Suprapubic skin (tissue), 4 donors: ENCODE results near the gene PRR35. TPM values are rescaled to one million over a fixed set of nuclear protein-coding genes. Genes with fewer than 3 reads are reported as not detected.

Experiments
- DNase-seq, 2 donors: peaks; one replicate each; pipeline ENCODE4 v3.0.0-alpha.2; 2019; ENCODE audit warnings: low spot score in 2 of 2
- H3K27ac ChIP-seq: fragments of 200-600 bp; sonication (generic); one replicate; pipeline ENCODE4 v1.5.1; 2019
- H3K27me3 ChIP-seq: fragments of 200-600 bp; sonication (generic); one replicate; pipeline ENCODE4 v1.5.1; 2019
- H3K36me3 ChIP-seq: fragments of 200-600 bp; sonication (generic); one replicate; pipeline ENCODE4 v1.5.1; 2019
- H3K4me1 ChIP-seq: fragments of 200-600 bp; sonication (generic); one replicate; pipeline ENCODE4 v1.5.1; 2019
- H3K4me3 ChIP-seq: fragments of 200-600 bp; sonication (generic); one replicate; pipeline ENCODE4 v1.5.1; 2019; ENCODE audit warnings: mild to moderate bottlenecking
- H3K9me3 ChIP-seq: fragments of 200-600 bp; sonication (generic); one replicate; pipeline ENCODE4 v1.5.1; 2019
- EP300 ChIP-seq: sonication (generic); formaldehyde crosslinking; IDR thresholded peaks from one replicate; pipeline ENCODE4 v1.6.1; 2017; ENCODE audit warnings: antibody characterized with exemption
- POLR2A ChIP-seq, 2 donors: fragments of 450-650 bp; IDR thresholded peaks; one replicate each; pipeline ENCODE4 v1.6.1; 2017; ENCODE audit warnings: antibody characterized with exemption in 2 of 2, mild to moderate bottlenecking in 2 of 2, moderate library complexity in 2 of 2
- POLR2AphosphoS5 ChIP-seq, 3 donors: sonication (generic); formaldehyde crosslinking; IDR thresholded peaks; one replicate each; pipeline ENCODE4 v1.6.1; 2017; ENCODE audit warnings: antibody characterized with exemption in 3 of 3
- WGBS: methylation state at CpG from one replicate; pipeline ENCODE4 v1.1.5; 2018; 5-methylcytosine and 5-hydroxymethylcytosine counted together
- total RNA-seq, 4 donors: library from RNA; depleted of rRNA; stranded (reverse); fragments of >200 nt; gene quantifications; one replicate each; pipeline ENCODE4 v1.1.0, GENCODE V29; 2016
- TF ChIP-seq, protein P1 (sequence below), 2 donors: fragments of 200-600 bp in 1 of 2; fragments of 450-650 bp in 1 of 2; sonication (generic) in 1 of 2; IDR thresholded peaks; one replicate each; pipeline ENCODE4 v1.5.1; 2016 to 2019; ENCODE audit warnings: antibody characterized with exemption in 2 of 2, mild to moderate bottlenecking in 1 of 2, moderate library complexity in 1 of 2

Gene PRR35
- total RNA-seq, 4 donors from 2014 or later = not detected

DNA sequence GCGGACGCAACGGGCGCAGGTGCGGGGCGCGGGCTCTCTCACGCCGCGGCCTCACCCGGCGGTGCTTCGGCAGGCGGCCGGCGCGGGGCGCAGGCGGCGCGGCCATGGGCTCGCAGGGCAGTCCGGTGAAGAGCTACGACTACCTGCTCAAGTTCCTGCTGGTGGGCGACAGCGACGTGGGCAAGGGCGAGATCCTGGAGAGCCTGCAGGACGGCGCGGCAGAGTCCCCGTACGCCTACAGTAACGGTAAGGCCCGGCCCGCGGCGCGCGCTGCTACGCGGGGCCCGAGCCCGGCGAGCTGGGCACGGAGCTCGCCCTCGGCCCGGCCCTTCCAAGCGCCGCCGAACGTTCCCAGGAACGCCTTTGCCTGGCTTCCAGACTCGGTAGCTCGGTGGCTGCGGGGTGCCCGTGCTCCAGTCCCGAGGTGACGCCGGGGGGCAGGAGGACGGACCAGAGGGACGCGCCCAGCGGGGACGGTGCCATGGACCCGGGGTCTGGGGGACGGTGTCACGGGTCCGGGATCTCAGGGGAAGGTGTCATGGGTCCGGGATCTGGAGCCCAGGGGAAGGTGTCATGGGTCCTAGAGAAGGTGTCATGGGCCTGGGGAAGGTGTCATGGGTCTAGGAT lies 30.1 kb downstream of the PRR35 start:
- Histone ChIP-seq H3K27ac (peak overlapping the region; percentile 91), H3K9me3 (no peaks in the 10 kb centered on the region), H3K4me1 (peaks cover 73% of the 10 kb centered on the region), H3K4me3 (peak overlapping the region; percentile 84), H3K27me3 (no peaks in the 10 kb centered on the region), H3K36me3 (no peaks in the 10 kb centered on the region)
- peak in 1 of 2 donors; percentile 84 for DNase-seq
- TF ChIP-seq POLR2A (IDR thresholded peaks at IDR 0.05) = no peak
- WGBS = 0% methylated on average over 10 of the region's 71 CpGs

DNA sequence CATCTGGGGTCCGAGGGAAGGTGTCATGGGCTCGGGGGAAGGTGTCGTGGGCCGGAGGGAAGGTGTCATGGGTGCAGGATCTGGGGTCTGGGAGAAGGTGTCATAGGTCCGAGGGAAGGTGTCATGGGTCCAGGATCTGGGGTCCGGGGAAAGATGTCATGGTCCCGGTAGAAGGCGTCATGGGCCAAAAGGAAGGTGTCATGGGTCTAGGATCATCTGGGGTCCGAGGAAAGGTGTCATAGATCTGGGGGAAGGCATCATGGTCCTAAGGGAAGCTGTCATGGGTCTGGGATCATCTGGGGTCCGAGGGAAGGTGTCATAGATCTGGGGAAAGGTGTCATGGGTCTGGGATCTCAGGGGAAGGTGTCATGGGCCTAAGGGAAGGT lies 30.6 kb downstream of the PRR35 start:
- Histone ChIP-seq H3K27me3 (no peaks in the 10 kb centered on the region), H3K4me3 (peak overlapping the region; percentile 84), H3K4me1 (peaks cover 78% of the 10 kb centered on the region), H3K36me3 (no peaks in the 10 kb centered on the region), H3K9me3 (no peaks in the 10 kb centered on the region), H3K27ac (peak overlapping the region; percentile 91)
- 42% methylated on average over 10 of the region's 10 CpGs for WGBS
- TF ChIP-seq POLR2A (IDR thresholded peaks at IDR 0.05) (no peak), POLR2AphosphoS5 (IDR thresholded peaks at IDR 0.05) (no peak), EP300 (no peak)
- TF ChIP-seq, protein P1, sequence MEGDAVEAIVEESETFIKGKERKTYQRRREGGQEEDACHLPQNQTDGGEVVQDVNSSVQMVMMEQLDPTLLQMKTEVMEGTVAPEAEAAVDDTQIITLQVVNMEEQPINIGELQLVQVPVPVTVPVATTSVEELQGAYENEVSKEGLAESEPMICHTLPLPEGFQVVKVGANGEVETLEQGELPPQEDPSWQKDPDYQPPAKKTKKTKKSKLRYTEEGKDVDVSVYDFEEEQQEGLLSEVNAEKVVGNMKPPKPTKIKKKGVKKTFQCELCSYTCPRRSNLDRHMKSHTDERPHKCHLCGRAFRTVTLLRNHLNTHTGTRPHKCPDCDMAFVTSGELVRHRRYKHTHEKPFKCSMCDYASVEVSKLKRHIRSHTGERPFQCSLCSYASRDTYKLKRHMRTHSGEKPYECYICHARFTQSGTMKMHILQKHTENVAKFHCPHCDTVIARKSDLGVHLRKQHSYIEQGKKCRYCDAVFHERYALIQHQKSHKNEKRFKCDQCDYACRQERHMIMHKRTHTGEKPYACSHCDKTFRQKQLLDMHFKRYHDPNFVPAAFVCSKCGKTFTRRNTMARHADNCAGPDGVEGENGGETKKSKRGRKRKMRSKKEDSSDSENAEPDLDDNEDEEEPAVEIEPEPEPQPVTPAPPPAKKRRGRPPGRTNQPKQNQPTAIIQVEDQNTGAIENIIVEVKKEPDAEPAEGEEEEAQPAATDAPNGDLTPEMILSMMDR (IDR thresholded peaks at IDR 0.05) = no peak
- no peak for DNase-seq

DNA sequence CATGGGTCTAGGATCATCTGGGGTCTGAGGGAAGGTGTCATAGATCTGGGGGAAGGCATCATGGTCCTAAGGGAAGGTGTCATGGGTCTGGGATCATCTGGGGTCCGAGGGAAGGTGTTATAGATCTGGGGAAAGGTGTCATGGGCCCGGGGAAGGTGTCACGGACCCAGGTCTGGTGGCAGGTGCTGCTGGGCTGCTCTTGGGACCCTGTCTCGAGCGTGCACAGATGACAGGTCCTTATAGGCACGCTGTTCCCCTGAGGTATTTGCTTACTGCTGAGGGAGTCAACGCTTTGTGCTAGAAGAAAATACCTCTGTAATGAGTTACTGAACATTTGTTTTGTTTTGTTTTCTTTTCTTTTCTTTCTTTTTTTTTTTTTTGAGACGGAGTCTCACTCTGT lies 31.0 kb downstream of the PRR35 start:
- TF ChIP-seq EP300 (no peak), POLR2A (IDR thresholded peaks at IDR 0.05) (no peak), POLR2AphosphoS5 (IDR thresholded peaks at IDR 0.05) (no peak)
- TF ChIP-seq, protein P1 (IDR thresholded peaks at IDR 0.05) = no peak
- DNase-seq = no peak
- H3K4me3 ChIP-seq = peak overlapping the region; percentile 84
- no peaks in the 10 kb centered on the region for H3K36me3 ChIP-seq
- peak overlapping the region; percentile 91 for H3K27ac ChIP-seq
- WGBS = 67% methylated on average over 8 of the region's 8 CpGs
- no peaks in the 10 kb centered on the region for H3K9me3 ChIP-seq
- peaks cover 82% of the 10 kb centered on the region for H3K4me1 ChIP-seq
- no peaks in the 10 kb centered on the region for H3K27me3 ChIP-seq

GRCh38 chr16:591892-592517 lies 31.8 kb downstream of the PRR35 start:
- peak overlapping the region; percentile 91 for H3K27ac ChIP-seq
- WGBS = 58% methylated on average over 8 of the region's 15 CpGs
- peaks cover 82% of the 10 kb centered on the region for H3K4me1 ChIP-seq
- H3K4me3 ChIP-seq = peak overlapping the region; percentile 84
- no peak for DNase-seq
- H3K36me3 ChIP-seq = no peaks in the 10 kb centered on the region
- TF ChIP-seq, protein P1 (IDR thresholded peaks at IDR 0.05) = no peak
- TF ChIP-seq POLR2A (IDR thresholded peaks at IDR 0.05) (no peak), POLR2AphosphoS5 (IDR thresholded peaks at IDR 0.05) (no peak), EP300 (no peak)
- no peaks in the 10 kb centered on the region for H3K27me3 ChIP-seq
- no peaks in the 10 kb centered on the region for H3K9me3 ChIP-seq

DNA sequence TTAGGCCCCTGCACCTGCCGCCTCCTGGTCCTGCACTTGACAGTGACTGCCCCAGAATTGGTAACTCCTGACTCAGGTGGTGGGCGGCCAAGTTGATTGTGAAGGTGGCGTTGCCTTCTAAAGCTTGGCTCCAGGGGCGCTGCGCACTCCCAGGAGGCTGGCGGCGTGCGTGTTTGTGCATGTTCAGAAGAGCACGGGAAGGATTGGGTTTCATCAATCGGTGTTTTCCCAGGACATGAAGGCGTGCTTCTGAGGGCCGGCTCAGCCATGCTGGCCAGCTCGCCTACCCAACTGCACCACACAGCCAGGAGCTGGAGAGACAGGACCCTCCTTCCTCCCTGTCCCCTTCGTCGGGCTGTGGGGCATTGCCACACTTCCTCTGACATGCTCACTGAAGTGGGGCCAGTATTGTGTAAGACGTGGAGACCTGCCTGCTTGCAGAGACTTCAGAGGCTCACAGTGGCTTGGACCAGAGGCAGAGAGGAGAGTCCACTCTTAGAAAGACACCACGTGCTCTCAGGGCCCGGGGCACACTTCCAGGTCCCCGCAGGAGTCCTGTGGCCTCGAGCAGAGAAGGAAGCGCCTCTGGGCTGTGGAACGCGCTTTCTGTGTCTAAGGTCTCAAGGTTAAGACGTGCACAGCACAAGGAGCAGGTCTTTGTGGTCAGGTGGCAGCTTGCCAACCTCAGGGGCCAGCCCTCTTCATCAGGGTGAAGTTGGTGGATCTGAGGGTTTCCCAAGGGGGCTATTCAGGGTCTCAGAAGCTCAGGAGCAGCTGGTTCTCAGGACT lies 32.5 kb downstream of the PRR35 start:
- peak in 1 of 2 donors; percentile 78 for DNase-seq
- peak overlapping the region; percentile 91 for H3K27ac ChIP-seq
- no peaks in the 10 kb centered on the region for H3K27me3 ChIP-seq
- H3K4me3 ChIP-seq = peak overlapping the region; percentile 84
- WGBS = 47% methylated on average over 22 of the region's 24 CpGs
- no peaks in the 10 kb centered on the region for H3K9me3 ChIP-seq
- no peaks in the 10 kb centered on the region for H3K36me3 ChIP-seq
- peaks cover 75% of the 10 kb centered on the region for H3K4me1 ChIP-seq
- TF ChIP-seq EP300 = no peak
- no peak for TF ChIP-seq POLR2A (IDR thresholded peaks at IDR 0.05)
- peak in 1 of 3 donors; percentile 60 for TF ChIP-seq POLR2AphosphoS5 (IDR thresholded peaks at IDR 0.05)
- TF ChIP-seq, protein P1 (IDR thresholded peaks at IDR 0.05) = peak; percentile 23 to 51
